HepG2 (cell line): ENCODE results near the gene MRPL43. TPM values are rescaled to one million over a fixed set of nuclear protein-coding genes. Genes with fewer than 3 reads are reported as not detected.

Experiments used
- DNMT3B ChIP-seq: conservative IDR thresholded peaks from 2 replicates; pipeline ENCODE4 v1.6.1; 2016; ENCODE audit warnings: missing biosample characterization, control low read depth
- GTF3A ChIP-seq: sonication (generic); formaldehyde crosslinking; conservative IDR thresholded peaks from 2 replicates; pipeline ENCODE4 v1.4.0; 2020; ENCODE audit warnings: mild to moderate bottlenecking, missing genetic modification reagents
- GZF1 ChIP-seq: sonication (generic); formaldehyde crosslinking; IDR thresholded peaks from 2 replicates; pipeline ENCODE4 v1.5.1; 2020; ENCODE audit warnings: mild to moderate bottlenecking, missing genetic modification reagents
- KLF9 ChIP-seq: IDR thresholded peaks from 2 replicates; pipeline ENCODE4 v1.6.1; 2016; ENCODE audit warnings: low read depth
- MXI1 ChIP-seq: IDR thresholded peaks from 3 replicates; pipeline ENCODE4 v1.6.1; 2012; ENCODE audit warnings: low read depth, low read length, inconsistent platforms, borderline replicate concordance
- NCOA5 ChIP-seq: sonication (generic); formaldehyde crosslinking; IDR thresholded peaks from 2 replicates; pipeline ENCODE4 v1.4.0; 2020; ENCODE audit warnings: missing genetic modification reagents
- SOX6 ChIP-seq, 2 experiments: fragments of 450-650 bp in 1 of 2; sonication (generic) in 1 of 2; formaldehyde crosslinking in 1 of 2; IDR thresholded peaks; 2 replicates each; pipeline versions ENCODE4 v1.4.0 to v1.6.1; 2017 to 2020; ENCODE audit warnings: antibody characterized with exemption in 1 of 2, mild to moderate bottlenecking in 1 of 2, missing genetic modification reagents in 1 of 2
- SP2 ChIP-seq: sonication (generic); formaldehyde crosslinking; IDR thresholded peaks from 2 replicates; pipeline ENCODE4 v1.5.1; 2020; ENCODE audit warnings: mild to moderate bottlenecking, missing genetic modification reagents
- SP4 ChIP-seq: sonication (generic); formaldehyde crosslinking; IDR thresholded peaks from 2 replicates; pipeline ENCODE4 v1.8.1; 2023; ENCODE audit warnings: mild to moderate bottlenecking, missing genetic modification reagents
- ZBTB8A ChIP-seq: sonication (generic); formaldehyde crosslinking; IDR thresholded peaks from 2 replicates; pipeline ENCODE4 v1.4.0; 2020; ENCODE audit warnings: mild to moderate bottlenecking, low read depth, missing genetic modification reagents, borderline replicate concordance
- ZNF282 ChIP-seq: fragments of 450-650 bp; IDR thresholded peaks from 2 replicates; pipeline ENCODE4 v1.6.1; 2018; ENCODE audit not compliant: partially characterized antibody
- ZNF329 ChIP-seq: sonication (generic); formaldehyde crosslinking; IDR thresholded peaks from 2 replicates; pipeline ENCODE4 v1.9.0; 2021; ENCODE audit warnings: low read depth, mild to moderate bottlenecking, missing genetic modification reagents
- ZNF460 ChIP-seq: sonication (generic); formaldehyde crosslinking; IDR thresholded peaks from 2 replicates; pipeline ENCODE4 v1.5.1; 2020; ENCODE audit warnings: missing genetic modification reagents, mild to moderate bottlenecking, borderline replicate concordance
- ZNF672 ChIP-seq: sonication (generic); formaldehyde crosslinking; IDR thresholded peaks from 2 replicates; pipeline ENCODE4 v1.8.1; 2022; ENCODE audit warnings: missing genetic modification reagents
- polyA plus RNA-seq, 8 experiments: library from polyadenylated mRNA; depleted of rRNA in 3 of 8; stranded (reverse) in 7 of 8; unstranded in 1 of 8; fragments of >200 nt; fragmentation: Illumina TruSeq in 4 of 8; extraction: Trizol in 4 of 8; gene quantifications; 2 replicates each; pipeline versions ENCODE4 v1.2.1 to v1.2.3, GENCODE V29; 2011 to 2016; ENCODE audit warnings: low read depth in 4 of 8, missing spikeins in 1 of 8, mixed read lengths in 1 of 8; ENCODE audit not compliant: insufficient read depth in 1 of 8
- total RNA-seq, 5 experiments: library from RNA; depleted of rRNA; stranded (reverse); fragments of >200 nt; fragmentation: Illumina TruSeq; extraction: Trizol; gene quantifications; 2 replicates each; pipeline ENCODE4 v1.2.3, GENCODE V29; 2016; ENCODE audit warnings: low read depth in 1 of 5
- TF ChIP-seq, protein P1 (sequence below): sonication (generic); formaldehyde crosslinking; IDR thresholded peaks from 2 replicates; pipeline ENCODE4 v1.4.0; 2020; ENCODE audit warnings: low read depth, mild to moderate bottlenecking, missing genetic modification reagents
- TF ChIP-seq, protein P2 (sequence below): sonication (generic); formaldehyde crosslinking; IDR thresholded peaks from 2 replicates; pipeline ENCODE4 v1.8.0; 2023; ENCODE audit warnings: mild to moderate bottlenecking, missing genetic modification reagents
- TF ChIP-seq, protein P3 (sequence below): IDR thresholded peaks from 2 replicates; pipeline ENCODE4 v1.6.1; 2016
- TF ChIP-seq, protein P4 (sequence below): sonication (generic); formaldehyde crosslinking; IDR thresholded peaks from 2 replicates; pipeline ENCODE4 v1.4.0; 2020; ENCODE audit warnings: missing genetic modification reagents
- TF ChIP-seq, protein P5 (sequence below): sonication (generic); formaldehyde crosslinking; IDR thresholded peaks from 2 replicates; pipeline ENCODE4 v1.5.0; 2020; ENCODE audit warnings: mild to moderate bottlenecking, missing genetic modification reagents

Gene MRPL43
- total and polyA plus RNA-seq, 2 of the 13 experiments (the other 11 are each of a cell fraction or from before 2014, with no cell fraction given) = 71.0 to 73.7 TPM

DNA sequence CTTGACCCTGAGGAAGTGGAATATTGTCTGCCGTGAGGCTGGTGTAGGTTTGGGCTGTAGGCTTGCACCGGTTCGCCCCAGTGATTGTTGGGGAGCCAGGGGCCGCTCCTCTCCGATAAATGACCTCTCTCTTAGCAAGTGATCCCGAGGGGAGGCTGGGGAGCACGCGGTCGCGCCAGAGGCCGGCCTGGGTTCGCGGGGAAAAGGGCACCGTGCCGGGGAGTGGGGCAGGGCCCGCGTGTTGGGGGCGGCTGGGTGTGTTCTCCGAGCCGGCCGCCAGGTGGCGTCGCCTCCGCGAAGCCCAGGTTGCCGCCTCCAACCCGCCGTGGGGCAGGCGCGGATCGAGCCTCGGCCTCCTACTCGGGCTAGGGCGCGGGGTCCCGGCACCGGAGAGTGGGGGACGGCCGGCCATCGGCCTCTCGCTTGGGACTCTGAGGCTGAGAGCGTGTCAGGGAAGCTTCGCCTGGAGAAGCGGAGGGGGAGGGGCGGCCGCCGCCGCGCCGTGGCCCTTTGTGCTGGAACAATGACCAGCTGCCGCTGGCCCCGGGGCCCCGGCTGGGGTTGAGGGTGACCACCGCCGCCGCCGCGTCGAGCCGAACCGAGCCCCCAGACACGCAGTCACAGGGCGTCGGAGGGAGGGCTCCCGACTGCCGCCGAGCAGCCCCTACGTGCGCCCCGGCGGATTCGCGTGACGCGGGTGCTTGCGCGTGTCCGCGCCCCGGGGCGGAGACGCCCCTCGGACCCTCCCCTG lies 11.9 kb upstream of the MRPL43 start (continued):
- TF ChIP-seq, protein P1, sequence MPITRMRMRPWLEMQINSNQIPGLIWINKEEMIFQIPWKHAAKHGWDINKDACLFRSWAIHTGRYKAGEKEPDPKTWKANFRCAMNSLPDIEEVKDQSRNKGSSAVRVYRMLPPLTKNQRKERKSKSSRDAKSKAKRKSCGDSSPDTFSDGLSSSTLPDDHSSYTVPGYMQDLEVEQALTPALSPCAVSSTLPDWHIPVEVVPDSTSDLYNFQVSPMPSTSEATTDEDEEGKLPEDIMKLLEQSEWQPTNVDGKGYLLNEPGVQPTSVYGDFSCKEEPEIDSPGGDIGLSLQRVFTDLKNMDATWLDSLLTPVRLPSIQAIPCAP (CRISPR knock-in tag) = no peak
- TF ChIP-seq SP2 (CRISPR knock-in tag) = no peak; the same call in none of the 2 replicates
- peak; percentile 45; the same call in 1 of the 3 replicates for TF ChIP-seq MXI1
- no peak for TF ChIP-seq KLF9
- TF ChIP-seq SOX6 (IDR thresholded peaks at IDR 0.05) = no peak
- peak; percentile 79 for TF ChIP-seq SOX6 (CRISPR knock-in tag; IDR thresholded peaks at IDR 0.05)
- TF ChIP-seq ZBTB8A (CRISPR knock-in tag) = no peak
- TF ChIP-seq ZNF672 (CRISPR knock-in tag) = no peak
- no peak for TF ChIP-seq GZF1 (CRISPR knock-in tag)
- peak; percentile 56; the same call in 1 of the 2 replicates for TF ChIP-seq GTF3A
- no peak for TF ChIP-seq DNMT3B (CRISPR knock-in tag)
- TF ChIP-seq, protein P2, sequence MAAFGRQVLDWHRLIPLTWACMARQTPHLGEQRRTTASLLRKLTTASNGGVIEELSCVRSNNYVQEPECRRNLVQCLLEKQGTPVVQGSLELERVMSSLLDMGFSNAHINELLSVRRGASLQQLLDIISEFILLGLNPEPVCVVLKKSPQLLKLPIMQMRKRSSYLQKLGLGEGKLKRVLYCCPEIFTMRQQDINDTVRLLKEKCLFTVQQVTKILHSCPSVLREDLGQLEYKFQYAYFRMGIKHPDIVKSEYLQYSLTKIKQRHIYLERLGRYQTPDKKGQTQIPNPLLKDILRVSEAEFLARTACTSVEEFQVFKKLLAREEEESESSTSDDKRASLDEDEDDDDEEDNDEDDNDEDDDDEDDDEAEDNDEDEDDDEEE (CRISPR knock-in tag) = peak; percentile 79; the same call in 1 of the 2 replicates
- TF ChIP-seq ZNF460 (CRISPR knock-in tag) = no peak
- no peak for TF ChIP-seq ZNF282
- TF ChIP-seq, protein P3, sequence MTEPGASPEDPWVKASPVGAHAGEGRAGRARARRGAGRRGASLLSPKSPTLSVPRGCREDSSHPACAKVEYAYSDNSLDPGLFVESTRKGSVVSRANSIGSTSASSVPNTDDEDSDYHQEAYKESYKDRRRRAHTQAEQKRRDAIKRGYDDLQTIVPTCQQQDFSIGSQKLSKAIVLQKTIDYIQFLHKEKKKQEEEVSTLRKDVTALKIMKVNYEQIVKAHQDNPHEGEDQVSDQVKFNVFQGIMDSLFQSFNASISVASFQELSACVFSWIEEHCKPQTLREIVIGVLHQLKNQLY (CRISPR knock-in tag) = no peak; the same call in 1 of the 2 replicates
- TF ChIP-seq SP4 (CRISPR knock-in tag) = peak; percentile 68
- TF ChIP-seq, protein P4, sequence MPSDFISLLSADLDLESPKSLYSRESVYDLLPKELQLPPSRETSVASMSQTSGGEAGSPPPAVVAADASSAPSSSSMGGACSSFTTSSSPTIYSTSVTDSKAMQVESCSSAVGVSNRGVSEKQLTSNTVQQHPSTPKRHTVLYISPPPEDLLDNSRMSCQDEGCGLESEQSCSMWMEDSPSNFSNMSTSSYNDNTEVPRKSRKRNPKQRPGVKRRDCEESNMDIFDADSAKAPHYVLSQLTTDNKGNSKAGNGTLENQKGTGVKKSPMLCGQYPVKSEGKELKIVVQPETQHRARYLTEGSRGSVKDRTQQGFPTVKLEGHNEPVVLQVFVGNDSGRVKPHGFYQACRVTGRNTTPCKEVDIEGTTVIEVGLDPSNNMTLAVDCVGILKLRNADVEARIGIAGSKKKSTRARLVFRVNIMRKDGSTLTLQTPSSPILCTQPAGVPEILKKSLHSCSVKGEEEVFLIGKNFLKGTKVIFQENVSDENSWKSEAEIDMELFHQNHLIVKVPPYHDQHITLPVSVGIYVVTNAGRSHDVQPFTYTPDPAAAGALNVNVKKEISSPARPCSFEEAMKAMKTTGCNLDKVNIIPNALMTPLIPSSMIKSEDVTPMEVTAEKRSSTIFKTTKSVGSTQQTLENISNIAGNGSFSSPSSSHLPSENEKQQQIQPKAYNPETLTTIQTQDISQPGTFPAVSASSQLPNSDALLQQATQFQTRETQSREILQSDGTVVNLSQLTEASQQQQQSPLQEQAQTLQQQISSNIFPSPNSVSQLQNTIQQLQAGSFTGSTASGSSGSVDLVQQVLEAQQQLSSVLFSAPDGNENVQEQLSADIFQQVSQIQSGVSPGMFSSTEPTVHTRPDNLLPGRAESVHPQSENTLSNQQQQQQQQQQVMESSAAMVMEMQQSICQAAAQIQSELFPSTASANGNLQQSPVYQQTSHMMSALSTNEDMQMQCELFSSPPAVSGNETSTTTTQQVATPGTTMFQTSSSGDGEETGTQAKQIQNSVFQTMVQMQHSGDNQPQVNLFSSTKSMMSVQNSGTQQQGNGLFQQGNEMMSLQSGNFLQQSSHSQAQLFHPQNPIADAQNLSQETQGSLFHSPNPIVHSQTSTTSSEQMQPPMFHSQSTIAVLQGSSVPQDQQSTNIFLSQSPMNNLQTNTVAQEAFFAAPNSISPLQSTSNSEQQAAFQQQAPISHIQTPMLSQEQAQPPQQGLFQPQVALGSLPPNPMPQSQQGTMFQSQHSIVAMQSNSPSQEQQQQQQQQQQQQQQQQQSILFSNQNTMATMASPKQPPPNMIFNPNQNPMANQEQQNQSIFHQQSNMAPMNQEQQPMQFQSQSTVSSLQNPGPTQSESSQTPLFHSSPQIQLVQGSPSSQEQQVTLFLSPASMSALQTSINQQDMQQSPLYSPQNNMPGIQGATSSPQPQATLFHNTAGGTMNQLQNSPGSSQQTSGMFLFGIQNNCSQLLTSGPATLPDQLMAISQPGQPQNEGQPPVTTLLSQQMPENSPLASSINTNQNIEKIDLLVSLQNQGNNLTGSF (CRISPR knock-in tag) = no peak
- TF ChIP-seq NCOA5 (CRISPR knock-in tag) = no peak
- TF ChIP-seq, protein P5, sequence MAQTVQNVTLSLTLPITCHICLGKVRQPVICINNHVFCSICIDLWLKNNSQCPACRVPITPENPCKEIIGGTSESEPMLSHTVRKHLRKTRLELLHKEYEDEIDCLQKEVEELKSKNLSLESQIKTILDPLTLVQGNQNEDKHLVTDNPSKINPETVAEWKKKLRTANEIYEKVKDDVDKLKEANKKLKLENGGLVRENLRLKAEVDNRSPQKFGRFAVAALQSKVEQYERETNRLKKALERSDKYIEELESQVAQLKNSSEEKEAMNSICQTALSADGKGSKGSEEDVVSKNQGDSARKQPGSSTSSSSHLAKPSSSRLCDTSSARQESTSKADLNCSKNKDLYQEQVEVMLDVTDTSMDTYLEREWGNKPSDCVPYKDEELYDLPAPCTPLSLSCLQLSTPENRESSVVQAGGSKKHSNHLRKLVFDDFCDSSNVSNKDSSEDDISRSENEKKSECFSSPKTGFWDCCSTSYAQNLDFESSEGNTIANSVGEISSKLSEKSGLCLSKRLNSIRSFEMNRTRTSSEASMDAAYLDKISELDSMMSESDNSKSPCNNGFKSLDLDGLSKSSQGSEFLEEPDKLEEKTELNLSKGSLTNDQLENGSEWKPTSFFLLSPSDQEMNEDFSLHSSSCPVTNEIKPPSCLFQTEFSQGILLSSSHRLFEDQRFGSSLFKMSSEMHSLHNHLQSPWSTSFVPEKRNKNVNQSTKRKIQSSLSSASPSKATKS (CRISPR knock-in tag) = no peak
- peak; percentile 70; the same call in 1 of the 2 replicates for TF ChIP-seq ZNF329
